Endothelial cell of umbilical vein (primary cell): ENCODE data around the gene CAP2.
"Not testable (repeated sequence)": the region's sequence is repeated elsewhere in the genome, so short reads cannot be mapped to it uniquely, and the experiment has no call there.

ENCODE experiments used
- CTCF ChIP-seq, 2 donors: IDR thresholded peaks; 1 replicate in 1 of 2; 2 replicates in 1 of 2; pipeline ENCODE4 v1.5.1; 2011; ENCODE audit warnings: low read length in 2 of 2, mild to moderate bottlenecking in 2 of 2, moderate library complexity in 2 of 2, control low read depth in 1 of 2, inconsistent platforms in 1 of 2, low read depth in 1 of 2; ENCODE audit not compliant: insufficient read depth in 1 of 2; ENCODE audit errors: extremely low read depth in 1 of 2
- EZH2 ChIP-seq: IDR thresholded peaks from 2 replicates; pipeline ENCODE4 v1.6.1; 2012; ENCODE audit warnings: borderline replicate concordance, low read depth, mild to moderate bottlenecking, moderate library complexity, low read length, inconsistent platforms; ENCODE audit not compliant: severe bottlenecking
- FOS ChIP-seq: IDR thresholded peaks from 2 replicates; pipeline ENCODE4 v1.6.1; 2011; ENCODE audit warnings: mild to moderate bottlenecking, low read length, moderate library complexity, borderline replicate concordance; ENCODE audit not compliant: insufficient read depth
- GATA2 ChIP-seq: IDR thresholded peaks from 2 replicates; pipeline ENCODE4 v1.7.0; 2011; ENCODE audit warnings: low read depth, mild to moderate bottlenecking, moderate library complexity, mixed read lengths, low read length; ENCODE audit not compliant: insufficient read length, insufficient read depth
- JUN ChIP-seq: IDR thresholded peaks from 2 replicates; pipeline ENCODE4 v1.6.1; 2011; ENCODE audit warnings: borderline replicate concordance, low read depth; ENCODE audit not compliant: insufficient read length, insufficient read depth
- MAX ChIP-seq: IDR thresholded peaks from 2 replicates; pipeline ENCODE4 v1.6.1; 2011; ENCODE audit not compliant: insufficient read depth, insufficient read length
- MYC ChIP-seq: IDR thresholded peaks from one replicate; pipeline ENCODE4 v1.6.1; 2011; ENCODE audit warnings: mild to moderate bottlenecking, low read depth, low read length
- POLR2A ChIP-seq: IDR thresholded peaks from 2 replicates; pipeline ENCODE4 v1.6.1; 2012; ENCODE audit warnings: low read depth, mild to moderate bottlenecking, control low read depth, low read length
- POLR2AphosphoS5 ChIP-seq: IDR thresholded peaks from 2 replicates; pipeline ENCODE4 v1.6.1; 2012; ENCODE audit warnings: low read depth, mild to moderate bottlenecking, control low read depth, low read length, moderate library complexity; ENCODE audit not compliant: insufficient read depth

GRCh38 chr6:17586623-17587022 is 193.2 kb downstream of the CAP2 start:
- not testable (repeated sequence) for TF ChIP-seq CTCF (IDR thresholded peaks at IDR 0.05; ENCODE audit: extremely low read depth in 1 of 2, insufficient read depth in 1 of 2, low read depth in 1 of 2, low read length in 2 of 2); MAX; POLR2A; EZH2; POLR2AphosphoS5; JUN; GATA2; FOS; MYC
